GM12891 (cell line): ENCODE results near the gene FRYL.

Experiments
- DNase-seq: peaks from one replicate; pipeline ENCODE4 v3.0.0; 2011; ENCODE audit warnings: low spot score; ENCODE audit not compliant: insufficient read length
- FAIRE-seq: peaks from 2 replicates; lab custom pipeline; 2011; peaks lifted over from hg19 to GRCh38; lab: Jason Lieb, UNC
- PAX5 ChIP-seq: IDR thresholded peaks from 2 replicates; pipeline ENCODE4 v1.6.1; 2011; ENCODE audit warnings: low read length, moderate library complexity, mild to moderate bottlenecking; ENCODE audit not compliant: insufficient read depth, severe bottlenecking
- POLR2A ChIP-seq: IDR thresholded peaks from 2 replicates; pipeline ENCODE4 v1.6.1; 2011; ENCODE audit warnings: low read depth, low read length, control low read depth
- POLR2AphosphoS5 ChIP-seq: IDR thresholded peaks from 2 replicates; pipeline ENCODE4 v1.6.1; 2011; ENCODE audit warnings: low read depth, low read length, control low read depth
- POU2F2 ChIP-seq: IDR thresholded peaks from 2 replicates; pipeline ENCODE4 v1.6.1; 2011; ENCODE audit warnings: low read depth, mild to moderate bottlenecking, control low read depth, low read length, moderate library complexity
- SPI1 ChIP-seq: IDR thresholded peaks from 2 replicates; pipeline ENCODE4 v1.6.1; 2011; ENCODE audit warnings: low read depth, low read length, control low read depth
- TAF1 ChIP-seq: IDR thresholded peaks from 2 replicates; pipeline ENCODE4 v1.6.1; 2011; ENCODE audit warnings: low read depth, low read length, control low read depth

The FRYL gene

DNA sequence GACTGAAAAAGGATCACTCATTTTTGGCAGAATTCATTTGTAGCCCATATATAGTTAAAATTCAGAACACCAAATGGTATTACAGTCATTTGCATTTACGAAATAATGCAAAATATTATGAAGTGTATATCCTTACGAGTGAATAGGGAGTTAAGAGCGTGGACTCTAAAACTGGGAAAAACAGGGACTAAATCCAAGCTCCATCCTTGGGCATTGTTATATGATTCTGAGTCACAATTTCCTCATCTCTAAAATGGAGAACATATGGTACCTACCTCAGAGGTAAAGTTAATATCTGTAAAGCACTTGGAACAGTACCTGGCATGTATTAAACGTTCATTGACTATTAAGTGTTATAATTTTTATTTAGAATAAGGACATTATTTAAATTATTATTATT is 183.7 kb downstream of the FRYL start:
- DNase-seq (no peak), FAIRE-seq (no peak)
- TF ChIP-seq TAF1 = no peak
- no peak for TF ChIP-seq SPI1
- no peak for TF ChIP-seq PAX5
- no peak for TF ChIP-seq POU2F2
- no peak for TF ChIP-seq POLR2A
- no peak for TF ChIP-seq POLR2AphosphoS5

DNA sequence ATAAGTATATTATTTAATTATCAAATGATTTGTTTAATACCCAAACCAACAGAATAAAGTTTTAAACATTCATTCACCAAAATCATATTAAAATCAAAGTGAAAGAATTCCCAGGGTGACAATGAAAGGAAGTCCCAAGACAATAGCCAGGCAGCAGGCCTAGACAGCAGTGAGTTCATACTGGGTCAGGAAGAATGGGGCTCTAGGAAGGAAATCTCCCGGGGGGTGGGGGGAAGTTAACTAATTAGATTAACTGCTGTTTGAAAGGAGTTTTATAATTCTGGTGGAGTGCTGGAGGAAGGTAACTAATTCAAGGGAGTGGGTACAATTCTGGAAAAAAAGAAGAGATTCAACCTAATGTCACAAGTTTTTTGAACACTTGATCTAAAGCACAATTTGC is 185.9 kb downstream of the FRYL start:
- TF ChIP-seq SPI1 = no peak
- no peak for TF ChIP-seq PAX5
- TF ChIP-seq POU2F2 = no peak
- TF ChIP-seq TAF1 = no peak
- TF ChIP-seq POLR2A = no peak
- no peak for TF ChIP-seq POLR2AphosphoS5
- DNase-seq (no peak), FAIRE-seq (no peak)

DNA sequence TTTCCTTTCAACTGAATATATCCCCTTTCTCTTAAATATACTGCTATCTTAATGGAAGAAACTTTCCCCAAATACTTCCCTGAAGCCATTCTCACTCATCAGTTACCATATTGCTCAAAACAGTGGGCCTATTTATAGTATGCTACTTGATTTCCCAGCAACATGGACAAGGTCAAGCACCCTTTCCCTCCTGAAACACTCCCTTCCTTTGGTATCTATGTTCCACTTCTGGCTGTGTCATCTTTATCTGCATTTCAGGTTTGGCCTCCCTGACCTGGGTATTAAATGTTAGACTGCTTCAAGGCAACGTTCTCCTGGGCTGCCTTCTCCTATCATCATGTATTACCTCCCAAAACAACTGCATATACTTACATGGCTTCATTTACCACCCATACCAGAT is 188.7 kb downstream of the FRYL start:
- no peak for DNase-seq
- FAIRE-seq = no peak
- TF ChIP-seq TAF1 (no peak), POLR2A (no peak), SPI1 (no peak), PAX5 (no peak), POU2F2 (no peak), POLR2AphosphoS5 (no peak)

DNA sequence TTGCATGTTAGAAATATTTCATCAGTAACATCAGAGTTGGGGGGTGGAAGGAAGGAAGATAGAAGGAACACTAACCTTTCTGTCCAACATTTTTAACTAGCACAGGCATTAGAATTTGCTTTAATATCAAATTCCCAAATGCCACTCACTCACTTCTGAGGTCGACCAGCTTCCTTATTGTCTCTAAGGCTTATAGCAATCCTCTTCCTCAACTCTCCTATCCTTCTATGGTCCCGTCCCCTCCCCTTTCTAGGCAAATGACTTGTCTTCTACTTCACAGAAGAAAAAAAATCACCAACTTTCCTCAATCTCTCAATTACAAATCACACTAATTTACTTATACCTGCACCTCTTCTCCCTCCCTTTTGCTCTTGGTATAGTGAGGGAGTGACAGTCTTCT is 189.2 kb downstream of the FRYL start:
- no peak for DNase-seq
- no peak for FAIRE-seq
- TF ChIP-seq POLR2A = no peak
- TF ChIP-seq POU2F2 = no peak
- TF ChIP-seq PAX5 = no peak

DNA sequence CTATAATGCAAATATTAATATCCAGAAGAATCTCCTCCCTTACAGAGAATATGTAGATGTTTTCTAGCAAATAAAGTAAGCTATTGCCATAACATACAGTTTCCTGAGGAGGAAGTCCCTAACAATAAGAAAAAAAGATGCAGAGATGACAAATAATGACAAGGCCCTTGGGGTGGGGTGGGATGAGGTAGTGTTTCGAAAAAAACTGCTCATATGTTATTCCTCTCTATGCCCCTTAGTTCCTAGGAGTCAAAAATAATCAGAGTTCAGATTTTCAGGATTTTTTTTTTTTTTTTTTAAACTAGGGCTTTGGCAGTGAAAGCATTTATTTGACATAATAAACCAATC is 191.0 kb downstream of the FRYL start:
- FAIRE-seq = no peak
- TF ChIP-seq SPI1 (no peak), TAF1 (no peak), POLR2A (no peak), POU2F2 (no peak), POLR2AphosphoS5 (no peak), PAX5 (no peak)
- no peak for DNase-seq

DNA sequence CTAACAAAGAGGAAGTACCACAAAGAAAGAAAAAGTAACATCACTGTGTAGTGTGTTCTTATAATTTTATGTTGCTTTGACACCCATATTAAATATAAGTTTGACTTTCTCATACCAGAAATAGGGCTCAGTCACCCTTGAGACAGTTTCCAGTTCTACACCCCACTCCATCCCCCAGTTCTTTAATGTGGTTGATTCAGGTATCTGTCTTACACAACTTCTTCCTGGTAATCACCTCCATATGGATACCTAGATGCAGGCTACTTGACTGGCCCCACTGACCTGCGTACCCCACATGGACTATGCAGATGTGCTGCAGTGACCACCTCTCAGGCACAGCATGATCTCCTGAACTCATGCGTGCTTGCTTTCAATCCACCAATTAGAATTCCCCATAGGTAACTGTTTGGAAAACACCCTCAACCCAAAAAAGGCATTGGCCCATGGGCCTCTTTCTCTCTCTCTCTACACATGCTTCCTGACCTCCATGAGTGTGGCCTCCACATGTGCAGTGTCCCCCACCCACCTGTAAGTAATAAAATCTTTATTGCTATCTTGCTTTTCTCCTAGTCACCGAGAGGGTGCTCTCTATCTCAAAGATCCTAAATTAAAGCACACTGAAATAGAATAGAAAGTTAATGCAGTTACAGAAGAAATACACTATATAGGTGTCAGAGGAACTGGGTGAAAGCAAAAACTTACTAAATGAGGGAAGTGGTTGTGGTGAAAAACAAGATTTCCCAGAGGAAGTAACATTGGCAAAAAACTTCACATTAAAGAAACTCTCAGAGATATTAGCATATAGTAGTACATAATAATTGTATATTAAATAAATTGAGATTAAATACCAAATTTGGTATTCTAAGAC is 191.6 kb downstream of the FRYL start:
- DNase-seq = no peak
- FAIRE-seq = peak; percentile 66
- no peak for TF ChIP-seq TAF1
- TF ChIP-seq POLR2A = no peak
- no peak for TF ChIP-seq PAX5
- no peak for TF ChIP-seq POLR2AphosphoS5
- TF ChIP-seq SPI1 = no peak
- no peak for TF ChIP-seq POU2F2

DNA sequence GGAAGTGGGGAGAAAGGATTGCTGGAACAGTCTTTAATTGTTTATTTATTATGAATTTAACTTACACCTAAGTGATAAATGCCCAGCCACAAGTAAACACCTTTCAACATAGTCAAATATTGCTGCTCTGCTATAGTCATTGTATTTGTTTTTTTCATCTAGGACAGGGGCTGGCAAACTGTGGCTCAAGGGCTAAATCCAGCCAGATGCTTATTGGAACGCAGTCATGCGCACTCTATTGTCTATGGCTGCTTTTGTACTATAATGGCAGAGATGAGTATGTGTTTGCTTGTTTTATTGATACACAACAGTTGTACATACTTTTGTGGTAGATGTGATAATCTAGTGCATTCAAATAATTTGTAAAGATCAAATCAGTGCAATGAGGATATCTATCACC is 194.7 kb downstream of the FRYL start:
- TF ChIP-seq POU2F2 (no peak), POLR2A (no peak)

DNA sequence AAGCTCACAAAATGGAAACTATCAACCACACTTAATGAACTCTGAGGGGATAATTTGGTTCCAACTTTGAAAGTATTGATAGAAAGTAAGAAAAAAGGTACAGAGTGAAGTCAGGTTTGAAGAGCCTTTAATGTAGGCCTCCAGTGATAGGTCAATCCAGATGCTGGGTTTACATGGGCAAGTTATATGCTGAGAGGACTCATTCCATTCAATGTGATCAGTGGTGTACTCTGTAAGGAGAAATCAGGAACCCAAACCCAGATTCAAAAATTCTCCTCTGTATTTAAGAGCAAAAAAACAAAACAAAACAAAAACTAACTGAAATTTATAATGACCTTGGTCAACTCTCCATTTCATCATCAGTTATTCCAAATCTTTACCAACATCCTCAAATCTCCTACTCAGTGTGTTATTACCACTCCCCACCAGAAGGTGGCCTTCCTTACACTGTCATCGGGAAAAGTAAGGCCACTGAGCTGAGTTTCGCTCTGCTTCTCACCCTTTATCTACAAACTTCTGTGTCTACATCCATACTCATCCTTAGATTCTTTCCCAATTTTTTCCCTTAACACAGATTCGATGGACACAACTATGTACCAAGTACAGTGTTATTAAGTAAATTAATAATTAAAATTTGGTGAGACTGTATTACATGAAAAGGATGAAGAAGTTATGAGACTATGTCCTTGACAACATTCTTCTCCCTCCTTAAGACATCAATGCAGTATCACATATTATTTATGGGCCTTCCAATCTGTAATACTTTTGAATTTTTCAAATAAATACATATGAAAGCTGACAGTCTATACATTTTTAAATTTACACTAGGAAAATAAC is 201.7 kb downstream of the FRYL start:
- FAIRE-seq = peak; percentile 97
- TF ChIP-seq POU2F2 (no peak), PAX5 (no peak), POLR2AphosphoS5 (no peak), SPI1 (no peak), TAF1 (no peak), POLR2A (no peak)
- DNase-seq = no peak

More for the DNA sequence above, 194.7 kb downstream of the FRYL start:
- DNase-seq (no peak), FAIRE-seq (no peak)

DNA sequence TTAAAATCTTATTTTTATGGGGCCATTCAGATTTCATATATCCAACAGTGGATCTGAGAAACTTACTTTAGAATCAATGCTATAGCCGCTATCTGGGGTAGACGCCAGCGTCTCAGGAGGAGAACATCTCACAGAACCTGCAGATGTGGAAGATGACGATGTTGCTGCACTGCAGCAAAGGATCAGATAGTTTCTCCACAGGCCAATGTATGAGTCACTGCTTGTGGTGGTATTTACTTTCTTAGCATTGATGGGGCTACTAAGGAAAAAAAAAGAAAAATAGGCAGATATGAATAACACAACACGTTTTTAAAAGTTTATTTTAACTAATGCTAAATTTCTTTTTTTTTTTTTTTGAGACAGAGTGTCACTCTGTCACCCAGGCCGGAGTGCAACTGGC is 204.1 kb downstream of the FRYL start:
- no peak for DNase-seq
- TF ChIP-seq TAF1 = no peak
- TF ChIP-seq SPI1 = no peak
- no peak for TF ChIP-seq POLR2A
- TF ChIP-seq PAX5 = no peak
- TF ChIP-seq POU2F2 = no peak
- no peak for TF ChIP-seq POLR2AphosphoS5
- no peak for FAIRE-seq

DNA sequence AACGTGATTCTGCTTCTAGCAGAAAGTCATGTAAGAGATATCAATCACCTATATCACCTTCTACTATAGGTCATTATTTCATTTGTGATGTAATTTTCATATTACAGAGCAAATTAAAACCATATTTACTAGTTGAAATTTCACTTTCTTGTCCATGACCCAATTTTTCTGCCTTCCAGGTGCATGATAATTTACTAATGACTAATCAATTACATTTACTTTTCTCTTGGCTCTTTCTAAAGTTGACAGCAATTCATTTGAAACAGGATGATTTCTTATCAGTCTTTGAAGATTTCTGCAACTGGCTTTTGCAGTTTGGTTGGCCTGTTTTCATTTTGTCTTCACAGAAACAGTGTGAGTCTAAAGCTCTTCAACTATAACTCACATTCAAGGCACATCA is 208.6 kb downstream of the FRYL start:
- DNase-seq = no peak
- TF ChIP-seq POLR2A = no peak
- TF ChIP-seq TAF1 = no peak
- no peak for TF ChIP-seq PAX5
- TF ChIP-seq POLR2AphosphoS5 = no peak
- TF ChIP-seq POU2F2 = no peak
- no peak for TF ChIP-seq SPI1
- FAIRE-seq = no peak
